SK-N-SH (cell line): ENCODE data around the gene MATN4.

Experiments used
- CTCF ChIP-seq: fragments of 200-600 bp; sonication (generic); IDR thresholded peaks from 2 replicates; pipeline ENCODE4 v1.6.1; 2017; ENCODE audit warnings: antibody characterized with exemption, mild to moderate bottlenecking, moderate library complexity
- NFIC ChIP-seq: IDR thresholded peaks from 2 replicates; pipeline ENCODE4 v1.4.0; 2012; ENCODE audit warnings: borderline replicate concordance
- POLR2AphosphoS5 ChIP-seq: IDR thresholded peaks from 2 replicates; pipeline ENCODE4 v1.6.1; 2012; ENCODE audit warnings: low read depth, low read length

GRCh38 chr20:45308117-45308778 is at the start of gene MATN4:
- no peak for TF ChIP-seq POLR2AphosphoS5
- TF ChIP-seq CTCF, result no peak
- no peak for TF ChIP-seq NFIC
